Fibroblast of the aortic adventitia (primary cell): Measurements from ENCODE around the gene LMF2. TPM values are rescaled to one million over a fixed set of nuclear protein-coding genes. Genes with fewer than 3 reads are reported as not detected.

Experiments used
- DNase-seq: peaks from one replicate; pipeline ENCODE4 v3.0.0-alpha.2; 2010; ENCODE audit warnings: low read depth
- H3K4me3 ChIP-seq: 2 replicates; pipeline ENCODE4 v1.5.1; 2011; ENCODE audit warnings: low read depth, mild to moderate bottlenecking, control low read depth, low read length, moderate library complexity
- total RNA-seq: library from RNA; depleted of rRNA; stranded (reverse); fragments of >200 nt; gene quantifications from 2 replicates; pipeline ENCODE4 v1.2.3, GENCODE V29; 2012; ENCODE audit warnings: low replicate concordance
- TF ChIP-seq, protein P1 (sequence below): IDR thresholded peaks from 2 replicates; pipeline ENCODE4 v1.5.1; 2011; ENCODE audit warnings: mild to moderate bottlenecking, low read length, control low read depth, inconsistent platforms; ENCODE audit not compliant: insufficient read depth

Gene LMF2
- total RNA-seq, 1 donor, result 50.6 TPM

DNA sequence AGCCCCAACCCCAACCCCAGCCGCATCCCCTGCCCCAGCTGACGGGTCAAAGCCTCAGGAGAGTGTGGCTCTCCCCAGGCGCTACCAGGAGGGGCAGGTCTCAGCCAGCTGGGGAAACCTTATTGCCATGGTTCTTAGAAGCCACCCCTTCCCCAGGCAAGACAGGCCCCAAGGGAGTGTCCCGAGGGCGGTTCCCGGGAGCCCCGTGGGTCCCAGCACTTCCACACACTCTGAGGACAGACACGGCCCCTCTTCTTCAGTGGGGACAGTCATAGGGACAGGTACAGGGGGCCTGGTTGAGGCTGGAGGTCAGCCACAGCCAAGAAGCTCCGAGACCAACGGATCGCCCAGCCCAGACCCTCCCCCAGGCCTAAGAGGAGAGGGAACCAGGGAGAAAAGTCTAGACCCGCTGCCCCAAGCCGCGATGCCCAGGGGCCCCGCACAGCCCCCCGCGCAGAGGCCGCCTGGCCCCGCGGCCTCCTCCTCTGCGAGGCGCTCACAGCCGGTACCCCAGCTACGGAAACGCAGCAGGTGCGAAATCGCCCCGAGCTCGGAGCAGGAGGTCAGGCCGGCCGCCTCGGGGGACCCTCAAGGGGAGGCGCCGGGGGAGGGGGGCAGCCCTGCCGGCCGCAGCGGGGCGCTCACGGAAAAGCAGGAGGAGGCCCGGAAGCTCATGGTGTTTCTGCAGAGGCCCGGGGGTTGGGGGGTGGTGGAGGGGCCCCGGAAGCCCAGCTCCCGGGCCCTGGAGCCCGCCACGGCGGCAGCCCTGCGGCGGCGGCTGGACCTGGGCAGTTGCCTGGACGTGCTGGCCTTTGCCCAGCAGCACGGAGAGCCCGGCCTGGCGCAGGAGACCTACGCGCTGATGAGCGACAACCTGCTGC lies 40.8 kb upstream of the LMF2 start:
- TF ChIP-seq, protein P1, sequence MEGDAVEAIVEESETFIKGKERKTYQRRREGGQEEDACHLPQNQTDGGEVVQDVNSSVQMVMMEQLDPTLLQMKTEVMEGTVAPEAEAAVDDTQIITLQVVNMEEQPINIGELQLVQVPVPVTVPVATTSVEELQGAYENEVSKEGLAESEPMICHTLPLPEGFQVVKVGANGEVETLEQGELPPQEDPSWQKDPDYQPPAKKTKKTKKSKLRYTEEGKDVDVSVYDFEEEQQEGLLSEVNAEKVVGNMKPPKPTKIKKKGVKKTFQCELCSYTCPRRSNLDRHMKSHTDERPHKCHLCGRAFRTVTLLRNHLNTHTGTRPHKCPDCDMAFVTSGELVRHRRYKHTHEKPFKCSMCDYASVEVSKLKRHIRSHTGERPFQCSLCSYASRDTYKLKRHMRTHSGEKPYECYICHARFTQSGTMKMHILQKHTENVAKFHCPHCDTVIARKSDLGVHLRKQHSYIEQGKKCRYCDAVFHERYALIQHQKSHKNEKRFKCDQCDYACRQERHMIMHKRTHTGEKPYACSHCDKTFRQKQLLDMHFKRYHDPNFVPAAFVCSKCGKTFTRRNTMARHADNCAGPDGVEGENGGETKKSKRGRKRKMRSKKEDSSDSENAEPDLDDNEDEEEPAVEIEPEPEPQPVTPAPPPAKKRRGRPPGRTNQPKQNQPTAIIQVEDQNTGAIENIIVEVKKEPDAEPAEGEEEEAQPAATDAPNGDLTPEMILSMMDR, result no peak
- no peak for DNase-seq
- H3K4me3 ChIP-seq, result peak overlapping the region; percentile 39

DNA sequence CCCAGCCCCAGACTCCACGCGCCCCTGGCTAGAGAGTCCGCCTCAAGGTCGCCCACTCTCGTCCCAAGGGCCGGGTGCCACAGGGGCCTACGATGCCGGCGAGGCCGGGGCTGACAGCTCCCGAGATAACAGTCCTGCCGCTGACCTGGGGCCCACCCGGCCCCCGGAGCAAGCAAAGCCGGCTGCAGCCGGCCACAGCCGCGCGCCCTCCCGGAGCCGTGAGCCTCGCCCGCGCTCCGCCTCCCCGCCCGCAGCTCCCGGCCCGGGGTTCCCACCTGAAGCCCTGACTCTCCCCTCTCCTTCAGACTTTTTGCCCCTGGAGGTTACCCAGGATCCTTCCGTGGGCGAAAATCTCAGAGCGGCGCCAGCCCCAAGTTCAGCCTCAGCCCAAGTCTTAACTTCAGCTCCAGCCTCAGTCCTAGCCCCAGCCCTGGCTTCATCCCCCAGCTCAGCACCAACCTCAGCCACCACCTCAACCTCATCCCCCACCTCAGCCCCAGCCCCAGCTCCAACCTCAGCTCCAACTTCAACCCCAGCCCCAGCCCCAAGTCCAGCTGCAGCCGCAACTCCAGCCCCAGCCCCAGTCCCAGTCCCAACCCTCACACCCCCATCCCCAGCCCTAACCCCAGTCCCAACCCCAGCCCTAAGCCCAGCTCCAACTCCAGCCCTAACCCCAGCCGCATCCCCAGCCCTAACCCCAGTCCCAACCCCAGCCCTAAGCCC lies 39.9 kb upstream of the LMF2 start:
- TF ChIP-seq, protein P1, result no peak
- peak overlapping the region; percentile 54 for H3K4me3 ChIP-seq
- DNase-seq, result no peak

DNA sequence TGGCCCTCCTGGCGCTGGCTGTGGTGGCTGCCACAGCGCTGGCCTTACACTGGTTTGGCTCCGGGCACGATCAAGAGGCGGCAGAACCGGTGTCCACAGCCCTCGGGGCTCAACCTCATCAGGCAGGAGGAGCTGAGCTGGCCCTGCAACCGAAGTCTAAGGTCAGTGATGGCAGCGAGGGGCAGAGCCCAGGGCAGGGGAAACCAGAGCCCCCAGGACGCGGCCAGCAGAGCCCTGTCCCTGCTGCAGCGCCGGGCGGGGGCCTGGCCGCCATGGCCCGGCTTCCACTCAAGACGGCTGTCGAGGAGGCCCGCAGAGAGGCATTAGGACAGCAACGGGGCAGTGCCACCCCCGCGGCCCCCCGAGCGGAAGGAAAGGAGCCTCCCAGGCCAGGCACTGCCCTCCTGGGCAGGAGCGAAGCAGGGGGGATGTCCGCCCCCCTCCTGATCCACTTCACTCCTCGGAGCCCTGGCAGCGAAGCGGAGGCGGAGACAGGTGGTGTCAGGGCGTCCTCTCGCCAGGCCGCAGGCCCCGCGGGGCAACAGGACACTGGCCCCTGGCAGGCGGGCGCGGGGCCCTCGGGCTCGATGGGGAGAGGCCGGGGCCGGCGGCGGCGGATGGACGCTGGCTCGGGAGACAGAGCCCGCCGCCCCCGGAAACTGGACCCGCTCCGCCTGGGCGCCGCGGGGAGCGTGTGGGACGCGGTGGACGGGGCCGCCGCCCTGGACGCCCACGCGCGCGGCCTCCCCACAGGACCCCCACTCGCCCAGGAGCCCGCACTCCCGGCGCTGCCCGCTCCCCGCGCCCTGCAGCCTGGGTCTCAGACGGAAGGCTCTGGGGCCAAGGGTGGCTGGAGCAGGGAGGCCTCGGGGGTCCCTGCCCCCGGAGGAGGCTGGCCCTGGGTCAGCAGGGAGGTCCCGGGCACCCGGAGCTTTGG lies 39.1 kb upstream of the LMF2 start:
- DNase-seq, result no peak
- TF ChIP-seq, protein P1, result no peak
- H3K4me3 ChIP-seq, result peak overlapping the region; percentile 54

DNA sequence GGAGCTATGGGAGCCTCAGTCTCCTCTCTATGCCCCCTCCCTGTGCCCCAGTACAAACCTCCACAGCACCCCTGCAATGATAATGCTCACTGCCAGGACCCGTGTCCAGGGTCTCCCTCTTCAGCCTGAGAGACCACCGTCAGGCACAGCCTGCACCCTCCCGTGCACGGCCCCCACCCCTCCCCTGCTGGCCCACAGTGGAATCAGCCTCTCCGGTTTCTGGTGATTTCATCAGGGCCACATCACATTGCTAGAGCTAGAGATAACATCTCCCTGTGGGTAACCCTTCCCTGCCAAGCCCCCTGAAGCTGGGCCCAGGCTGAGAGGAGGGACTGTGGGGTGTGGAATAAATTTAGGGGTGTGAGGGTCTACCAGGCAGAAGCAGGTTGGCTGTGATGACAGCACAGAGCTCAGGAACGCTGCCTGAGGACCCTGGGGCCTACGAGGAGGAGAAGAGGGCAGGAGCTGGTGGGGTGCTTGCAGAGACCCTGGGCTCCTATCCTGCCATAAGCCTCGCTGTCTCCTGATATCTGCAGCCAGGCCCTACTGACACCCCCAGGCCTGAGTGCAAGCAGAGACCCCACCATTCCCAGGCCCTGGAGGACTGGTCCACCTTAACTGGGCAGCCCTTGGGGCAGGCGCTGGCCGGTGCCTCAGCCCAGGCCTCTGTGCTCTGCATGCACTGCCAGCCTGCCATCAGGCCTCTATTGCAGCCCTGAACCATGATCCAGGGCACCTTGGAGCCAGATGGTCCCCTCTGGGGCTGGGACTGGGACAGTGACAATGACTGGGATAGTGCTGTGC lies 38.2 kb upstream of the LMF2 start, which contains the start of gene KLHDC7B:
Gene KLHDC7B (plus strand): TSS at position 378 of the 804 bp plus-strand sequence. CDS start 345 bp downstream, at position 723.
- DNase-seq, result peak; percentile 82

DNA sequence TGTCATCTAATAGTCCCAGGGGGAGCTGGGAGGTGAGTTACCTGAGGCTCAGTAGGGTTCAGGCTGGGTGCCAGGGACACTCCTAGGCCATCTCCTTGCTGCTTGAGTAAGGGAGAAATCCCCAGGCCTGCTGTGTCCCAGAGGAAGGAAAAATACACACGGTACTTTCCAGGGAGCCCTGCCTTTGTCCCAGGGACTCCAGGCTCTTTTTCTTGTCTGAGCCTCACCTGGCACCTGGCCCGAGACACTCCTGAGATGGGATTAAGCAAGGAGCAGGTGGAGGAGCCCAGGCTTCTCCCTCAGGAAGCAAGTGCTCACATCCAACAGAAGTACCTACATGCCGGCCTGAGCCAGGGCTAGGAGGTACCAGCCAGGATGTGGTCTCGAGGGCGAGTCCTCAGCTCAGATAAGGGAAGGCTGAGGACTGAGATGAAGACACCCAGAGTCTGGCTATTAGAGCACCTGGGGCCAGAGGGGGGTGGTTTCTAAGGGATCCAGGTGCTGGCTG lies 37.3 kb upstream of the LMF2 start:
- no peak overlapping the region for H3K4me3 ChIP-seq
- TF ChIP-seq, protein P1, result no peak
- DNase-seq, result no peak

More for the DNA sequence above, 38.2 kb upstream of the LMF2 start, which contains the start of gene KLHDC7B:
- H3K4me3 ChIP-seq, result peak within 1 kb of the TSS; percentile 54
- TF ChIP-seq, protein P1, result peak; percentile 59
